Liver (tissue), 9 donors: ENCODE measurements around the gene LCK. TPM values are rescaled to one million over a fixed set of nuclear protein-coding genes. Genes with fewer than 3 reads are reported as not detected.
"Not testable (repeated sequence)": the region's sequence is repeated elsewhere in the genome, so short reads cannot be mapped to it uniquely, and the experiment has no call there.

ENCODE experiments used
- DNase-seq: peaks from one replicate; pipeline ENCODE4 v3.0.0-alpha.2; 2017; ENCODE audit warnings: low spot score
- H3K27ac ChIP-seq, 2 donors: one replicate each; pipeline ENCODE4 v1.7.0; 2013; ENCODE audit warnings: inconsistent platforms in 2 of 2, low read length in 2 of 2, control low read depth in 1 of 2, low read depth in 1 of 2, mild to moderate bottlenecking in 1 of 2
- H3K27me3 ChIP-seq, 4 donors: one replicate each; pipeline versions ENCODE4 v1.6.1 to v1.7.0; 2013; ENCODE audit warnings: low read length in 3 of 4, inconsistent platforms in 1 of 4, mild to moderate bottlenecking in 1 of 4, moderate library complexity in 1 of 4; ENCODE audit not compliant: control insufficient read depth in 4 of 4, insufficient read depth in 4 of 4
- H3K36me3 ChIP-seq, 4 donors: one replicate each; pipeline versions ENCODE4 v1.6.1 to v1.7.0; 2013; ENCODE audit warnings: low read length in 3 of 4, mild to moderate bottlenecking in 3 of 4, low read depth in 1 of 4, moderate library complexity in 1 of 4; ENCODE audit not compliant: control insufficient read depth in 4 of 4, insufficient read depth in 3 of 4
- H3K4me1 ChIP-seq, 4 donors: one replicate each; pipeline versions ENCODE4 v1.6.1 to v1.7.0; 2013; ENCODE audit warnings: low read length in 3 of 4, mild to moderate bottlenecking in 3 of 4, moderate library complexity in 1 of 4; ENCODE audit not compliant: control insufficient read depth in 4 of 4, insufficient read depth in 4 of 4
- H3K4me3 ChIP-seq, 3 donors: one replicate each; pipeline versions ENCODE4 v1.6.1 to v1.7.0; 2013; ENCODE audit warnings: low read length in 3 of 3, control low read depth in 1 of 3, low read depth in 1 of 3, mild to moderate bottlenecking in 1 of 3
- H3K9ac ChIP-seq, 2 donors: one replicate each; pipeline ENCODE4 v1.7.0; 2013; ENCODE audit warnings: low read length in 2 of 2, mild to moderate bottlenecking in 2 of 2, moderate library complexity in 2 of 2, control low read depth in 1 of 2, low read depth in 1 of 2
- H3K9me3 ChIP-seq, 4 donors: one replicate each; pipeline versions ENCODE4 v1.6.1 to v1.7.0; 2013; ENCODE audit warnings: low read length in 3 of 4; ENCODE audit not compliant: control insufficient read depth in 4 of 4
- ATF3 ChIP-seq: IDR thresholded peaks from 2 replicates; pipeline ENCODE4 v1.6.1; 2016; ENCODE audit warnings: antibody characterized with exemption
- EGR1 ChIP-seq, 2 donors: IDR thresholded peaks; 2 replicates each; pipeline ENCODE4 v1.6.1; 2016 to 2018; ENCODE audit warnings: antibody characterized with exemption in 2 of 2, low read depth in 2 of 2
- FOXA1 ChIP-seq: IDR thresholded peaks from 2 replicates; pipeline ENCODE4 v1.6.1; 2016; ENCODE audit warnings: antibody characterized with exemption
- GABPA ChIP-seq, 2 donors: IDR thresholded peaks in 1 of 2; conservative IDR thresholded peaks in 1 of 2; 2 replicates each; pipeline ENCODE4 v1.6.1; 2016; ENCODE audit warnings: antibody characterized with exemption in 2 of 2, mild to moderate bottlenecking in 1 of 2, moderate library complexity in 1 of 2
- HNF4A ChIP-seq, 2 donors: conservative IDR thresholded peaks; 2 replicates each; pipeline ENCODE4 v1.6.1; 2016; ENCODE audit warnings: antibody characterized with exemption in 2 of 2, mild to moderate bottlenecking in 2 of 2
- HNF4G ChIP-seq: IDR thresholded peaks from 2 replicates; pipeline ENCODE4 v1.6.1; 2016; ENCODE audit warnings: antibody characterized with exemption
- JUND ChIP-seq, 2 donors: IDR thresholded peaks; 2 replicates each; pipeline ENCODE4 v1.6.1; 2016; ENCODE audit warnings: antibody characterized with exemption in 2 of 2
- MAX ChIP-seq: IDR thresholded peaks from 2 replicates; pipeline ENCODE4 v1.6.1; 2016; ENCODE audit warnings: antibody characterized with exemption
- NR2F2 ChIP-seq: IDR thresholded peaks from 2 replicates; pipeline ENCODE4 v1.6.1; 2016; ENCODE audit warnings: antibody characterized with exemption
- RXRA ChIP-seq, 2 donors: IDR thresholded peaks; 2 replicates each; pipeline ENCODE4 v1.6.1; 2017 to 2018; ENCODE audit warnings: antibody characterized with exemption in 2 of 2, mild to moderate bottlenecking in 1 of 2
- SP1 ChIP-seq: IDR thresholded peaks from 2 replicates; pipeline ENCODE4 v1.6.1; 2018; ENCODE audit warnings: antibody characterized with exemption, mild to moderate bottlenecking
- TAF1 ChIP-seq: conservative IDR thresholded peaks from 2 replicates; pipeline ENCODE4 v1.6.1; 2016; ENCODE audit warnings: antibody characterized with exemption, mild to moderate bottlenecking
- YY1 ChIP-seq: IDR thresholded peaks from 2 replicates; pipeline ENCODE4 v1.6.1; 2016; ENCODE audit warnings: antibody characterized with exemption, mild to moderate bottlenecking
- WGBS: extraction: QIAGEN DNeasy Blood & Tissue Kit; methylation state at CpG from one replicate; pipeline ENCODE4 v1.1.7; 2013; 5-methylcytosine and 5-hydroxymethylcytosine counted together
- polyA plus RNA-seq, 2 donors: library from polyadenylated mRNA; stranded (reverse) in 1 of 2; unstranded in 1 of 2; fragments of 200-250 nt in 1 of 2; fragments of >200 nt in 1 of 2; fragmentation: Nextera tagmentation in 1 of 2; extraction: Ambion mirVana in 1 of 2; gene quantifications; one replicate each; pipeline versions ENCODE4 v1.2.1 to v1.2.3, GENCODE V29; 2013 to 2015
- total RNA-seq, 2 donors: library from RNA; depleted of rRNA; stranded (reverse); fragments of >200 nt; gene quantifications; one replicate each; pipeline ENCODE4 v1.2.3, GENCODE V29; 2014
- TF ChIP-seq, protein P1 (sequence below): fragments of 150-350 bp; IDR thresholded peaks from 2 replicates; pipeline ENCODE4 v1.5.1; 2017; ENCODE audit warnings: improper control_type of control experiment, low read depth, low read length; ENCODE audit not compliant: missing input control
- TF ChIP-seq, protein P2 (sequence below): IDR thresholded peaks from 2 replicates; pipeline ENCODE4 v1.6.1; 2016; ENCODE audit warnings: antibody characterized with exemption, mild to moderate bottlenecking
- donor health status: healthy.
- donor health status: healthy.
- donor health status: healthy.
- donor health status: healthy.
- donor health status: healthy.

The LCK gene
- total and polyA plus RNA-seq, 4 donors = 0.93 to 3.8 (median 1.2) TPM

GRCh38 chr1:32263236-32263593 is 12.2 kb downstream of the LCK start:
- not testable (repeated sequence) for H3K4me1 ChIP-seq, H3K27ac ChIP-seq, H3K9ac ChIP-seq, H3K9me3 ChIP-seq, DNase-seq, H3K27me3 ChIP-seq, H3K4me3 ChIP-seq, H3K36me3 ChIP-seq
- 94% methylated on average over 4 of the region's 4 CpGs for WGBS

- Histone ChIP-seq H3K27ac (no peak overlapping the region), H3K4me3 (no peak overlapping the region), H3K9ac (no peak overlapping the region), H3K9me3 (no peaks in the 10 kb centered on the region), H3K4me1 (no peaks in the 10 kb centered on the region), H3K36me3 (no peaks in the 10 kb centered on the region), H3K27me3 (no peaks in the 10 kb centered on the region)
- TF ChIP-seq TAF1 (no peak), MAX (no peak), ATF3 (no peak), JUND (IDR thresholded peaks at IDR 0.05) (no peak), EGR1 (IDR thresholded peaks at IDR 0.05; ENCODE audit: low read depth in 2 of 2) (no peak), YY1 (no peak), FOXA1 (no peak), HNF4A (conservative IDR thresholded peaks at IDR 0.05) (no peak), NR2F2 (no peak), HNF4G (no peak), RXRA (IDR thresholded peaks at IDR 0.05) (no peak), SP1 (no peak), GABPA (IDR thresholded peaks at IDR 0.05 in 1 of 2, conservative IDR thresholded peaks at IDR 0.05 in 1 of 2) (no peak)
- TF ChIP-seq, protein P1, sequence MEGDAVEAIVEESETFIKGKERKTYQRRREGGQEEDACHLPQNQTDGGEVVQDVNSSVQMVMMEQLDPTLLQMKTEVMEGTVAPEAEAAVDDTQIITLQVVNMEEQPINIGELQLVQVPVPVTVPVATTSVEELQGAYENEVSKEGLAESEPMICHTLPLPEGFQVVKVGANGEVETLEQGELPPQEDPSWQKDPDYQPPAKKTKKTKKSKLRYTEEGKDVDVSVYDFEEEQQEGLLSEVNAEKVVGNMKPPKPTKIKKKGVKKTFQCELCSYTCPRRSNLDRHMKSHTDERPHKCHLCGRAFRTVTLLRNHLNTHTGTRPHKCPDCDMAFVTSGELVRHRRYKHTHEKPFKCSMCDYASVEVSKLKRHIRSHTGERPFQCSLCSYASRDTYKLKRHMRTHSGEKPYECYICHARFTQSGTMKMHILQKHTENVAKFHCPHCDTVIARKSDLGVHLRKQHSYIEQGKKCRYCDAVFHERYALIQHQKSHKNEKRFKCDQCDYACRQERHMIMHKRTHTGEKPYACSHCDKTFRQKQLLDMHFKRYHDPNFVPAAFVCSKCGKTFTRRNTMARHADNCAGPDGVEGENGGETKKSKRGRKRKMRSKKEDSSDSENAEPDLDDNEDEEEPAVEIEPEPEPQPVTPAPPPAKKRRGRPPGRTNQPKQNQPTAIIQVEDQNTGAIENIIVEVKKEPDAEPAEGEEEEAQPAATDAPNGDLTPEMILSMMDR = no peak
- TF ChIP-seq, protein P2, sequence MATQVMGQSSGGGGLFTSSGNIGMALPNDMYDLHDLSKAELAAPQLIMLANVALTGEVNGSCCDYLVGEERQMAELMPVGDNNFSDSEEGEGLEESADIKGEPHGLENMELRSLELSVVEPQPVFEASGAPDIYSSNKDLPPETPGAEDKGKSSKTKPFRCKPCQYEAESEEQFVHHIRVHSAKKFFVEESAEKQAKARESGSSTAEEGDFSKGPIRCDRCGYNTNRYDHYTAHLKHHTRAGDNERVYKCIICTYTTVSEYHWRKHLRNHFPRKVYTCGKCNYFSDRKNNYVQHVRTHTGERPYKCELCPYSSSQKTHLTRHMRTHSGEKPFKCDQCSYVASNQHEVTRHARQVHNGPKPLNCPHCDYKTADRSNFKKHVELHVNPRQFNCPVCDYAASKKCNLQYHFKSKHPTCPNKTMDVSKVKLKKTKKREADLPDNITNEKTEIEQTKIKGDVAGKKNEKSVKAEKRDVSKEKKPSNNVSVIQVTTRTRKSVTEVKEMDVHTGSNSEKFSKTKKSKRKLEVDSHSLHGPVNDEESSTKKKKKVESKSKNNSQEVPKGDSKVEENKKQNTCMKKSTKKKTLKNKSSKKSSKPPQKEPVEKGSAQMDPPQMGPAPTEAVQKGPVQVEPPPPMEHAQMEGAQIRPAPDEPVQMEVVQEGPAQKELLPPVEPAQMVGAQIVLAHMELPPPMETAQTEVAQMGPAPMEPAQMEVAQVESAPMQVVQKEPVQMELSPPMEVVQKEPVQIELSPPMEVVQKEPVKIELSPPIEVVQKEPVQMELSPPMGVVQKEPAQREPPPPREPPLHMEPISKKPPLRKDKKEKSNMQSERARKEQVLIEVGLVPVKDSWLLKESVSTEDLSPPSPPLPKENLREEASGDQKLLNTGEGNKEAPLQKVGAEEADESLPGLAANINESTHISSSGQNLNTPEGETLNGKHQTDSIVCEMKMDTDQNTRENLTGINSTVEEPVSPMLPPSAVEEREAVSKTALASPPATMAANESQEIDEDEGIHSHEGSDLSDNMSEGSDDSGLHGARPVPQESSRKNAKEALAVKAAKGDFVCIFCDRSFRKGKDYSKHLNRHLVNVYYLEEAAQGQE = no peak
- DNase-seq = no peak
- WGBS = 88% methylated on average over 4 of the region's 4 CpGs
Measured at GRCh38 chr1:32263744-32264143, 12.7 kb downstream of the LCK start.
